ENCODE data around the gene RASGEF1C.
"Not testable (repeated sequence)": the region's sequence is repeated elsewhere in the genome, so short reads cannot be mapped to it uniquely, and the experiment has no call there.

Gene RASGEF1C

DNA sequence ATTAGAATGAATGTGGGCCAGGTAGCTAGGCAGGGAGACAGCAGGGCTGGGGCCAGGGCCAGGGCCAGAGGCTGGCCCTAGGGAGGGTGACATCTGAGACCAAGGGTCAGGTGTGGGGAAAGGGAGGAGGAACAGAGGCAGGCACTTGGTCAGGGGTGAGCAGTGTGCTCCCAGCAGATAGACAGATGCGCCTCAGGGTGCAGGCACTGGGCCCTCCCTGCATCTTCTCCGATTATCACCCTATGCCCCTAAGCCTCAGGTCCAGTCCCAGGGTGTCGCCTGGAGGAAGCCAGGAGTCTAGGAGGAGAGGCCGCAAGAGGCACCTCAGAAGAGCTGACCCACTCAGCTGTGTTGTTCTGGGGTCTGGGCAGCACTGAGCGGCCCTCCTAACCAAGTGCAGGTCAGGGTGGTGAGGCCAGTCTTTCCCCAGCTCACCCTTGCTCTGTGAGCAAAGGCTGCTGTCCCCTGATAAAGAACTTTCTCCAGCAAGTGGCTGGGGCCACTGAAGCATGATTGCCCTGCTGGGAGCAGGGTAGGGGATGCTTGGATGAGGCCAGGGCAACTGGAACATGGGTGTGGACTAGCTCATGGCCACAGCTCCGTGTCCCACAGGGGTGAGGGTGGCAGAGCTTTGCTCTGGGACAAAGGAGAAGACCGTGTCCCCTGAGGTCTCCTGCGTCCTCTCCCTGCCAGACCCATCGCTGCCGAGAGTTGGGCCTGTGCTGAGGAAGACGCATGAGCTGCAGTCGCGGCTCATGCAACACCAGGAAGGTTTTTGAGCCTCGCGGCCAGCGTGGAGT lies 2.1 kb upstream of the RASGEF1C start:
- Histone ChIP-seq H3K9me3 (ENCODE audit: insufficient read depth, low read length) (no peaks in the 10 kb centered on the region), H3K4me3 (ENCODE audit: insufficient read depth, low read length, poor library complexity, severe bottlenecking) (no peak overlapping the region), H3K36me3 (ENCODE audit: low read length) (no peaks in the 10 kb centered on the region), H3K27me3 (ENCODE audit: low read length) (no peaks in the 10 kb centered on the region), H2AFZ (ENCODE audit: low read depth, low read length, severe bottlenecking) (no peak overlapping the region), H3F3A (ENCODE audit: insufficient read depth) (no peaks in the 10 kb centered on the region), H3K79me2 (ENCODE audit: insufficient read depth, low read length) (no peaks in the 10 kb centered on the region), H3K9me2 (replicated peaks; ENCODE audit: insufficient read depth, low read length) (no peaks in the 10 kb centered on the region), H3K9ac (ENCODE audit: low read length) (no peak overlapping the region), H3K27ac (ENCODE audit: low read depth, low read length) (no peak overlapping the region), H3K4me2 (ENCODE audit: low read depth, low read length, poor library complexity, severe bottlenecking) (no peak overlapping the region), H4K20me1 (ENCODE audit: low read depth, low read length) (no peaks in the 10 kb centered on the region)
- TF ChIP-seq EZH2phosphoT487 (conservative IDR thresholded peaks at IDR 0.05; ENCODE audit: low read length): no peak
- TF ChIP-seq, protein P1, sequence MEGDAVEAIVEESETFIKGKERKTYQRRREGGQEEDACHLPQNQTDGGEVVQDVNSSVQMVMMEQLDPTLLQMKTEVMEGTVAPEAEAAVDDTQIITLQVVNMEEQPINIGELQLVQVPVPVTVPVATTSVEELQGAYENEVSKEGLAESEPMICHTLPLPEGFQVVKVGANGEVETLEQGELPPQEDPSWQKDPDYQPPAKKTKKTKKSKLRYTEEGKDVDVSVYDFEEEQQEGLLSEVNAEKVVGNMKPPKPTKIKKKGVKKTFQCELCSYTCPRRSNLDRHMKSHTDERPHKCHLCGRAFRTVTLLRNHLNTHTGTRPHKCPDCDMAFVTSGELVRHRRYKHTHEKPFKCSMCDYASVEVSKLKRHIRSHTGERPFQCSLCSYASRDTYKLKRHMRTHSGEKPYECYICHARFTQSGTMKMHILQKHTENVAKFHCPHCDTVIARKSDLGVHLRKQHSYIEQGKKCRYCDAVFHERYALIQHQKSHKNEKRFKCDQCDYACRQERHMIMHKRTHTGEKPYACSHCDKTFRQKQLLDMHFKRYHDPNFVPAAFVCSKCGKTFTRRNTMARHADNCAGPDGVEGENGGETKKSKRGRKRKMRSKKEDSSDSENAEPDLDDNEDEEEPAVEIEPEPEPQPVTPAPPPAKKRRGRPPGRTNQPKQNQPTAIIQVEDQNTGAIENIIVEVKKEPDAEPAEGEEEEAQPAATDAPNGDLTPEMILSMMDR (IDR thresholded peaks at IDR 0.05; ENCODE audit: insufficient read depth, low read length, poor library complexity, severe bottlenecking): no peak

DNA sequence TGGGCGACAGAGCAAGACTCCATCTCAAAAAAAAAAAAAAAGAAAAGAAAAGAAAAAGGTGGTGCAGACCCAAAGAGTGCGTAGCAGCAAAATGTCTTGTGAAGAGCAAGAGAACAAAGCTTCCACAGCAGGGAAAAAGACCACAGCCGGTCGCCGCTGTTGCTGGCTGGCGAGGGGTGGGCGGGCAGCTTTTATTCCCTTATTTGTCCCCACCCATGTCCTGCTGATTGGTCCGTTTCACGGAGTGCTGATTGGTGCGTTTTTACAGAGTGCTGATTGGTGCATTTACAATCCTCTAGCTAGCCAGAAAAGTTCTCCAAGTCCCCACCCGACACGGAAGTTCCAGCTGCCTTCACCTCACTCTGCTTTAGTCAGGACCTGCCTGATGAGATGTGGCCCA lies 1.1 kb upstream of the RASGEF1C start:
- H3K9me2 ChIP-seq (replicated peaks; ENCODE audit: insufficient read depth, low read length); H3F3A ChIP-seq (ENCODE audit: insufficient read depth); H4K20me1 ChIP-seq (ENCODE audit: low read depth, low read length); H3K36me3 ChIP-seq (ENCODE audit: low read length); H2AFZ ChIP-seq (ENCODE audit: low read depth, low read length, severe bottlenecking); H3K27me3 ChIP-seq (ENCODE audit: low read length); H3K79me2 ChIP-seq (ENCODE audit: insufficient read depth, low read length); H3K9me3 ChIP-seq (ENCODE audit: insufficient read depth, low read length); H3K4me2 ChIP-seq (ENCODE audit: low read depth, low read length, poor library complexity, severe bottlenecking); H3K9ac ChIP-seq (ENCODE audit: low read length); H3K27ac ChIP-seq (ENCODE audit: low read depth, low read length); H3K4me3 ChIP-seq (ENCODE audit: insufficient read depth, low read length, poor library complexity, severe bottlenecking): not testable (repeated sequence)

DNA sequence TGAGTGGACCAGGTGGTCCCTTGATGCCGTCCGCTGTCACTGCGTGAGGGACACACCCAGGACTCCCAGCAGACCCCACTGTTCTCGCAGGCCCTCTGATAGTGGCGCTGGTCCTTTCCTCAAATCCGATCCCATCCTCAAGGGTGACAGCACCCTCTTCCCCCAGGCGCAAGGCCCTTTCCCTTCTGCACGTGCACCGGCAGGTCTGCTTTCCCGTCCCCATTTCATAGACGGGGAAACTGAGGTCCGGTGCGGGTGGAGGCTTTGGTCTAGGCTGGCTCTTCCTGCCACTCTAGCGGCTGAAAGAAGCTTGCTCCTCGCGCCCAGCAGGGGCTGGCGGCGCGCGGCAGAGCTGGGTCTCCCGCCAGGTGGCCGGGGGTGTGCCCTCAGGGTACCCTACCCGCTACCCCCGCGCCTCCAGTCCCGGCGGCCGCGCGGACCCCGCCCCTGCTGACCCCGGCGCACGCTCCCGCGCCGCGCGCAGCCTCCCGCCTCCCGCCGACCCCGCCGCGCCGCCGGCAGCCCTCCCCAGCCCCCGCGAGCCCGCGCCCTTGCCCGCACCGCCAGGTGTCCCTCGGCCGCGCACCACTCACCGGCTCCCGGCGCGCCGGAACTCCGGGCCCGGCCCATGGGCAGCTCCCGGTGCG lies 453 bp downstream of the RASGEF1C start:
- Histone ChIP-seq H3K27me3 (ENCODE audit: low read length) (no peaks in the 10 kb centered on the region), H3K9me2 (replicated peaks; ENCODE audit: insufficient read depth, low read length) (no peaks in the 10 kb centered on the region), H3K4me3 (ENCODE audit: insufficient read depth, low read length, poor library complexity, severe bottlenecking) (no peak overlapping the region), H3K9me3 (ENCODE audit: insufficient read depth, low read length) (no peaks in the 10 kb centered on the region), H3F3A (ENCODE audit: insufficient read depth) (no peaks in the 10 kb centered on the region), H3K4me2 (ENCODE audit: low read depth, low read length, poor library complexity, severe bottlenecking) (no peak overlapping the region), H3K36me3 (ENCODE audit: low read length) (no peaks in the 10 kb centered on the region), H3K79me2 (ENCODE audit: insufficient read depth, low read length) (no peaks in the 10 kb centered on the region), H2AFZ (ENCODE audit: low read depth, low read length, severe bottlenecking) (no peak overlapping the region), H3K27ac (ENCODE audit: low read depth, low read length) (no peak overlapping the region), H4K20me1 (ENCODE audit: low read depth, low read length) (no peaks in the 10 kb centered on the region), H3K9ac (ENCODE audit: low read length) (no peak overlapping the region)
- TF ChIP-seq EZH2phosphoT487 (conservative IDR thresholded peaks at IDR 0.05; ENCODE audit: low read length): no peak
- TF ChIP-seq, protein P1 (IDR thresholded peaks at IDR 0.05; ENCODE audit: insufficient read depth, low read length, poor library complexity, severe bottlenecking): no peak

DNA sequence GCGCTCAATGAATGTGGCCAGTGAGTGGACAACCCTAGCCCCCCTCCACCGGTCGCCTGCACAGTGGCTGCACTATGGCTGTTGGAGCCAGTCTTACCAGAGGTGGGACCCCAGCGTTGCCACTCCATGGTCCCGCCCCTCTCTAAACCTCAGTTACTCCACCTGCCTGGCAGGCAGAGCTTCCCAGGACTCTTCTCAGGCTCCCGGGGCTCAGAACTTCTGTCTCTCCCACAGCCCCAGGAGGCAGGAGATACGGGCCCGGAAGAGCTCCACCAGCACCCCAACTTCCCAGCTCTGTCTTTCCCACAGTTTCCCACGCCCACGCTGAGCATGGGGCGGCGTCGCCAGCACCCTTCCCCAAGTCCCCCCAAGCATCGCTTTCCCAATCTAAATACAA lies 975 bp downstream of the RASGEF1C start:
- Histone ChIP-seq H3K4me3 (ENCODE audit: insufficient read depth, low read length, poor library complexity, severe bottlenecking) (no peak overlapping the region), H3K9me3 (ENCODE audit: insufficient read depth, low read length) (no peaks in the 10 kb centered on the region), H3K27ac (ENCODE audit: low read depth, low read length) (no peak overlapping the region)

More for the DNA sequence above, 975 bp downstream of the RASGEF1C start:
- Histone ChIP-seq H3K79me2 (ENCODE audit: insufficient read depth, low read length) (no peaks in the 10 kb centered on the region), H2AFZ (ENCODE audit: low read depth, low read length, severe bottlenecking) (no peak overlapping the region), H3F3A (ENCODE audit: insufficient read depth) (no peaks in the 10 kb centered on the region), H3K9me2 (replicated peaks; ENCODE audit: insufficient read depth, low read length) (no peaks in the 10 kb centered on the region), H3K27me3 (ENCODE audit: low read length) (no peaks in the 10 kb centered on the region), H3K4me2 (ENCODE audit: low read depth, low read length, poor library complexity, severe bottlenecking) (no peak overlapping the region), H4K20me1 (ENCODE audit: low read depth, low read length) (no peaks in the 10 kb centered on the region), H3K36me3 (ENCODE audit: low read length) (no peaks in the 10 kb centered on the region), H3K9ac (ENCODE audit: low read length) (no peak overlapping the region)
- no peak for TF ChIP-seq EZH2phosphoT487 (conservative IDR thresholded peaks at IDR 0.05; ENCODE audit: low read length)
- TF ChIP-seq, protein P1 (IDR thresholded peaks at IDR 0.05; ENCODE audit: insufficient read depth, low read length, poor library complexity, severe bottlenecking): no peak
